GM19043 (cell line): Measurements from ENCODE around the gene NPS.

Experiments used
- ATAC-seq: cut with Tn5 transposase; IDR thresholded peaks from one replicate; pipeline ENCODE4 v1.9.1; 2021; ENCODE audit warnings: low read depth; ENCODE audit not compliant: unreplicated experiment

Gene NPS

GRCh38 chr10:127549009-127549408, at the start of gene NPS:
Gene NPS, plus strand, starts transcription at chr10:127549309. Its CDS starts 60 bp downstream, at chr10:127549369.
- no peak for ATAC-seq

DNA sequence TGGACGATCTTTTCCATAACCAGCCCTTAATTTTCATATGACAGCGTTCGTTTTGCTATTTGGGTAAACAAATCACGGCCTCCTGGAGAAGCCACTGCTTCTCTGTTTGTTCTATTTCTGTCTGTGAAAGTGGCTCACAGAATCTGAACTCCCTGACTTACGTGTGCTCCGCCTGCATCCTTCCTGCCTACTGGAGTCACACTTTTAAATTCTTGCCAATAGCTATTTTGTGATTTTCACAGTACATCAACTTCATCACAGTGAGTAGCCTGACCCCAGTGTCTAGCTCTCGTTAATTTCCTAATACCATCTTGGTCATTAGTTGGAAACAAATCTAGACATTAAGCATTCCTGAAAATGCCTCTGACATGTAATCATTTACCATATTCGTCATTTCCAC, 49.0 kb upstream of the NPS start:
- ATAC-seq: no peak

DNA sequence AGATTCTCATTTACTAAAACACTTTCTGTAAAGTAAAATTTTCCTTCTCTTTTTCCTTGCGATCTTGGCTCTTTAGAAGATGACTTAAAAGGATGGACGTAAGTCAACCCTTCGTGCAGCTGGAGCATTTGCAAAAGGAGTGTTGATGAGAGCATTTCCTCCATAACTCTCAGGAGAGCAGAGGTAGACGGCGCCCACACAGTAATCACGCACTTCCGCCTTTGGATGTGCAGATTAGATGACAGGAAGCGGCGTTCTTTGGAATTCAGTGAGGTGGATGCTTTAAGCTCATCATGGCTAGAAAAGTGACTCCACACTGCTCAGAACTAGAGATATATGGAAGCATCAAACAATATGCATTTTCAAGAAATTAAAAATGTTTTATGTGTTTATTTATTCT, 43.0 kb upstream of the NPS start:
- no peak for ATAC-seq

GRCh38 chr10:127522298-127522697, 26.8 kb upstream of the NPS start:
- no peak for ATAC-seq

- ATAC-seq: no peak
These were observed 25.6 kb upstream of the NPS start for GRCh38 chr10:127523476-127523875.

DNA sequence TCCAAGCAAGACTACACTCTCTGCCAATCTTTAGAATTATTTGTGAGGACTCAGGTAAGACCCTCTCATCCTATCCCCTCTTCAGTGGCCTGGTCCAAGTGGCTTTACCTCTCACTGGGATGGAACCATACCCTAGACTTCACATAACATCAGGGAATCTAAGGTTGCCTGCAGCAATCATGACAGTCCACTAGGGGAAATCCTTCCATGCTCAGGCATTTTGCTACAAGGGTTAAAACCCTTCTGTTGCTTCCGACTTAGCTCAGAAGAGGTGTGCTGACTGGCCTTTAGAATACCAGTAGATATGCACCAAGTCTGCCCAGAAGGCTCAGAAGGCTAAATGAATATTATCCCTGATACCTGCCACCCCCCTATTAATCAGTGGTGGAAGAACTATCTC, 24.9 kb upstream of the NPS start:
- no peak for ATAC-seq

DNA sequence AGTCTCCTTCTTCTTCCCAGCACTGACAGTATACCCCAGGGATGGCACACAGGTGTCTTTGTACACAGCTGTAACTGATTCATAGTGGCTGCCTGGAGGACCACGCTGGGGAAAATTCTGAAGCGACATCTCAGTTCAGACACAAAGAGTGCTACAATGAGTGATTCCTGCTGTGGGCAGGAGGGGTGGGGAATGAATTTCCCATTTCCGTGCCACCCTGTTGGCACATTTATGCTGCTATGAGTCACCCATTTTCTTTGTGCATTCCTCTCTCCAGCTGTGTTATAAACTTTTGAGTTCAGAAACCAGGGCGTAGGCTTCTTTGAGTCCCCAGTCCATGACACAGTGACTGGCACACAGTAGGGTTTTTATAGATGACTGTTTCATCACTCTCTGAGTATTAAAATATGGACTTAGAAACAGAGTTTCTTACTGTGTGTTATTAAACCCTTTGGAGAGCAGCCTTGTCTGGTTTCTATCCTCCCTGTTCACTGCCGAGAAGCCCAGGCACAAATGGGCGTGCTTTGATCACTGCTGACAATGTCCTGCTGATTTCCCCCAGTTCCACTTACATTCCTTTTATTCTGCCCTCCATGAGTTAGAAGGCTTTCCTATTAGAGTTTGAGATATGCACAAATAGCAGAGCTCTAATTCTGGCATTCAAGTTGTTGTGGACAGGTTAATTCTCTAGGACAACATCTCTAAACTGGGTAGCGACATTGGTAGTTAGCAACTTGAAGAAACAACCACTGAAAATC, 24.0 kb upstream of the NPS start:
- ATAC-seq: no peak

- no peak for ATAC-seq
These were observed 23.4 kb upstream of the NPS start for GRCh38 chr10:127525686-127526085.

GRCh38 chr10:127526161-127526560, 22.9 kb upstream of the NPS start:
- ATAC-seq: no peak

DNA sequence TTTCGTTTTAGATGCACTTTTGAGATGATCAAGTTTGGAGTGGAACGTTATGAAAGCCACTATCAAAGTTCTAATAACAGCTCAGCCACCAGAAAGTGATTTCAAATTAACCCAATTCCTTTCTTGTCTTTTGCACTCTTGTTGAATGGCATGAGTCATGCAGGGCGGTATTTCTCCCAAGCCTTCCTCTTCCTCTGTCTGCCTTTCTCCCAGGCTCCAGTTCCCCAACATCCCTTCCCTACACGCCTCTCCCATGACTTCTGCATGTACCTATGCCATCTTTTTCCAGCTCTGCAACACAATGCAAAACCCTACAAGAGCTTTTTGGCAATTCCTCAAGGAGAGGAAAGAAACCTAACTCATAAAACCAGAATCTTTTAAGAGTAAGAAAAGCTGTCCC, 21.8 kb upstream of the NPS start:
- no peak for ATAC-seq

DNA sequence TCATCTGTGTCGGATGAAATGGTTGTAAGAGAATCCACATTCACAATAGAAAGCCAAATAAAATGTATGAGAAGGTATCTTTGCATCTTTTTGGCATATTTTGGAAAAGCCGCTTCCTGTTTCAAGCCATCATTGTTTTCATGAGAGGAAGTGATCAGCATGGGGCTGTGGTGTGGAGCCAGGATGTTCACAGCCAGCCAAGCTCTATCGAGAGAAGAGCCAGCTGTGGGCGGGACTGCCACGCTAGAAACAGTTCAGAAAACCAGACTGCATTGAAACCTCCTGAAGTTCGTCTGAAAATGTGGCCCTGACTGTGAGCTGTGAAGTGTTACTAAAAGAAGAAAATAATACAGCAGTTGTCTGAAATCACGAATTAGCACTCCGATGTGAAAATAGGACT, 21.2 kb upstream of the NPS start:
- no peak for ATAC-seq

GRCh38 chr10:127532193-127532592, 16.9 kb upstream of the NPS start:
- no peak for ATAC-seq

- ATAC-seq: no peak
These were observed 16.4 kb upstream of the NPS start for GRCh38 chr10:127532659-127533058.

GRCh38 chr10:127534074-127534473, 15.0 kb upstream of the NPS start:
- ATAC-seq: no peak

GRCh38 chr10:127534496-127534895, 14.6 kb upstream of the NPS start:
- no peak for ATAC-seq

- no peak for ATAC-seq
These were observed 13.2 kb upstream of the NPS start for GRCh38 chr10:127535802-127536515.

DNA sequence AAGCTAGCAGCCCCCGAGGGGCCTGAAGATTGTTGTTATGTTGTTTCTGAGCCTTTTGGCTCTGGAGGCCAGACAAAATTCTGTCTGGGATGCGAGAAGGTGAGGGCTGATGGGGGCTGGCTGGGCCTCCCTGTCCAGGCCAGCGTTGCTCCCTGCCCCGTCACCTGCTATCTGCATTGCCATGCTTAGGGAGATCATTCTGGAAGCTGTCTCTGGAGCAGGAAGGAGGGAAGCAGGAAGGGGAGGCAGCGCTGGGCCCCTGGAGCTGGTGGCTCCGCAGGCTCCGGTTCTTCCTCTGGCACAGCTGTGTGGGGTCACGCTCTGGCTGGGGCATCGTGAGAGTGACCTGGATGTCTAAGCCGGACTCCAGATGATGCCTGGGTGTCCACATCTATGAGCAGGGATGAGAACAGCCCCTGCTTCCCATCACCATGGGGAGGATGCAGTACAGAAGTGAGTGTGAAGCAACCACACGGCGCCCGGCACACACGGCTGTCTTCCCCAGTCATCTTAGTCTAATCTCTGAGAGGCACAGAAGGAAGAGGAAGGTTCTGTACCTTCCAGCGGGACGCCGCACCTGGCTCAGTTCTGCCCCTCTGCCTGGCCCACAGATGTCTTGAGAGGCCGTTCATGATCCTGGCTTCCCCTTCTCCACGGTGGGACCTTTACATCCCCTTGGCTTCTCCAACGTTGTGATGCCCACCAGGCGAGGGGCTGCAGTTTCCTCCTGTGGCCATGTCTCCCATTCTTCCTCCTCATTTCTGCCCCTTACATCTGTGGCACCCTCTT, 11.9 kb upstream of the NPS start:
- no peak for ATAC-seq

DNA sequence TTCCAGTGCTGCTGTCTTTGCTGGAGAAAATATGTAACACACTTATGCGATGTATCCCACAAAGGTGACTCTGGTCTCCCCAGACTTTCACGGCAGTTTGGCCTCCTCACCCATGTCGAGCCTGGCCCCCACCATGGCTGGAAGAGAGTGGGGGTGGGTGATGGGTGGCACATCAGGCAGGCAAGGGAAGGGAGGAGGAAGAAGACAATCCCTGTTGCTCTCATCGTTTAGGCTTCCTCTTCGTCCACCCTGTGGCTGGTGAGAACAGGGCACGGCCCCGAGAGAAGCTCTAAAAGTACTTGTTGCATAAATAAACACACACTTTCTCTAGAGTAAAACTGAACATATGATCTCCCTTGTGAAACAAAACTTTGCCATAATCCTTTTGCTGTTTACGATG, 11.2 kb upstream of the NPS start:
- ATAC-seq: no peak

- no peak for ATAC-seq
These were observed 1.1 kb upstream of the NPS start for GRCh38 chr10:127548022-127548421.

- ATAC-seq: no peak
These were observed 1.8 kb downstream of the NPS start for GRCh38 chr10:127550861-127551260.

DNA sequence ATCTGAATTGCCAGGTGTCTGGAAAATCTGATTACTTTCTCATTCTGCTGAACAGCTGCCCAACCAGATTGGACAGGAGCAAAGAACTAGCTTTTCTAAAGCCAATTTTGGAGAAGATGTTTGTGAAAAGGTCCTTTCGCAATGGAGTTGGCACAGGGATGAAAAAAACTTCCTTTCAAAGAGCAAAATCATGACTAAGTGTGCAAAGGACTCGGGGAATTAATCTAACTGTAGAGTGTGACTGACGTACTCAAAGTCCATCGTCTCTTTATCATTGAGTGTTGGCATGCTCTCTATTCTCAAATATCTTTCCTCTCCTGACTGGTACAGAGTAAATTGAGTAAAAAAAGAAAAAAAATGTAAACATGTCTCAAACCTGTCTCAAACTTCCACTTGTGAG, 3.3 kb downstream of the NPS start:
- ATAC-seq: no peak
